Measurements from ENCODE around the gene MEF2B.
A peak's percentile ranks its signal among the peaks of the same experiment; 100 is the strongest.

The MEF2B gene

DNA sequence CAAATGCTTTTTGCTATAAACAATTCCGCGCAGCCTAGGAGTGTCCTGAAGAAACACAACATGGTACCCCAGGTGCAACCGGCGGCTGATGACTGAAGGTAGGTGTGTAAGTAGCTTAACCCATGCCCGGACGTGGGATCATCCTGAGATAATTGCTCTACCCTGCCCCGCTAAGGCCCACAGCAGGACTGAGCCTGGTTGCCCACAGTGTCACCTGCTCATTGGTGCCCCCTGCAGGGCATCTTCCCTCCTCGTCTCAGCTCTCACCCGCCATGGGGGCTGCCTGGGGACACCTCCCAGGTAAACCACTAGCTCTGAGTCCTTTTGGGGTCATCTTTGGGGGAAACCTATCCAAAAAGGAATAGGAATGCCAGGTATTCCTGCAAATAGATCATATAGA is 54.1 kb downstream of the MEF2B start:
- H3K27ac ChIP-seq (ENCODE audit: low read depth, low read length, poor library complexity, severe bottlenecking): no peak overlapping the region
- H3F3A ChIP-seq (ENCODE audit: insufficient read depth, low read length): no peaks in the 10 kb centered on the region
- no peak overlapping the region for H3K4me3 ChIP-seq (ENCODE audit: low read depth, low read length, poor library complexity, severe bottlenecking)
- TF ChIP-seq, protein P1, sequence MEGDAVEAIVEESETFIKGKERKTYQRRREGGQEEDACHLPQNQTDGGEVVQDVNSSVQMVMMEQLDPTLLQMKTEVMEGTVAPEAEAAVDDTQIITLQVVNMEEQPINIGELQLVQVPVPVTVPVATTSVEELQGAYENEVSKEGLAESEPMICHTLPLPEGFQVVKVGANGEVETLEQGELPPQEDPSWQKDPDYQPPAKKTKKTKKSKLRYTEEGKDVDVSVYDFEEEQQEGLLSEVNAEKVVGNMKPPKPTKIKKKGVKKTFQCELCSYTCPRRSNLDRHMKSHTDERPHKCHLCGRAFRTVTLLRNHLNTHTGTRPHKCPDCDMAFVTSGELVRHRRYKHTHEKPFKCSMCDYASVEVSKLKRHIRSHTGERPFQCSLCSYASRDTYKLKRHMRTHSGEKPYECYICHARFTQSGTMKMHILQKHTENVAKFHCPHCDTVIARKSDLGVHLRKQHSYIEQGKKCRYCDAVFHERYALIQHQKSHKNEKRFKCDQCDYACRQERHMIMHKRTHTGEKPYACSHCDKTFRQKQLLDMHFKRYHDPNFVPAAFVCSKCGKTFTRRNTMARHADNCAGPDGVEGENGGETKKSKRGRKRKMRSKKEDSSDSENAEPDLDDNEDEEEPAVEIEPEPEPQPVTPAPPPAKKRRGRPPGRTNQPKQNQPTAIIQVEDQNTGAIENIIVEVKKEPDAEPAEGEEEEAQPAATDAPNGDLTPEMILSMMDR (IDR thresholded peaks at IDR 0.05; ENCODE audit: low read length): peak; percentile 83
- no peak for TF ChIP-seq EZH2 (IDR thresholded peaks at IDR 0.05; ENCODE audit: borderline replicate concordance, low read length)
- no peaks in the 10 kb centered on the region for H3K9me2 ChIP-seq (ENCODE audit: low read depth, low read length)
- H3K36me3 ChIP-seq (ENCODE audit: insufficient read depth, low read length): peaks cover 23% of the 10 kb centered on the region
- H3K79me2 ChIP-seq (ENCODE audit: insufficient read depth, low read length): no peaks in the 10 kb centered on the region
- H3K4me1 ChIP-seq (ENCODE audit: insufficient read depth, low read length, severe bottlenecking): peaks cover under 1% of the 10 kb centered on the region
- no peak overlapping the region for H3K9ac ChIP-seq (ENCODE audit: low read length)
- H3K4me2 ChIP-seq (ENCODE audit: low read length): no peak overlapping the region
- H3K27me3 ChIP-seq (ENCODE audit: insufficient read depth, low read length): no peaks in the 10 kb centered on the region; the same call in 1 of the 2 replicates
- no peak overlapping the region for H2AFZ ChIP-seq (ENCODE audit: low read length)
- H4K20me1 ChIP-seq (ENCODE audit: insufficient read depth, low read length): no peaks in the 10 kb centered on the region
- no peaks in the 10 kb centered on the region for H3K9me3 ChIP-seq (ENCODE audit: low read length)

DNA sequence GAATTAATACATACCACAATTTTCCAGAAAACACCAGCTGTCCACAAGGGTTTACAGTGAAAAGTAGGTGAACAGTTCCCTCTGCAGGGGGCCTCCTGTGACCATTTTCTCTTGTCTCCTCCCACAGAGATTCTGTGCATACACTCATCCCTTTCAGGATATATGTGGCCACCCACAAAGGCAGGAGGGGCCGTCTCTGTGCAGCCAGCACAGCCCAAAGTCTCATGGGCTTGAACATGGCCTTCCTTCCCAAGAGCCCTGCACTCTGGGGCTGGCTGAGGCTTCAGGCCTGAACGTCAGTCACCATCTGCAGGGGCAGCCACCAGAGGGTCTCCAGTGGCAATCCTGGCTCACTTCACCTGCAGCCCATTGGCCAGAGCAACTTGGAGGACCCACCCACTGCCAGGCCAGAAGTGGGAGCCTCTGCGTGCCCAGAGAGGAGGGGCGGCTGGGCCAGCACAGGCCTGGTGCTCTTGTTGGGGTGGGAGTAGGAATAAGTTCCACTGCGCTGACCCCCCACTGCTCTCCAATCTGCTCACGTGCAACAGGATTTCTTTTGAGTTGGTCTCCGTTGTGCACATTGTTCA is 56.9 kb downstream of the MEF2B start:
- Histone ChIP-seq H3K4me3 (ENCODE audit: low read depth, low read length, poor library complexity, severe bottlenecking) (no peak overlapping the region), H3K27ac (ENCODE audit: low read depth, low read length, poor library complexity, severe bottlenecking) (no peak overlapping the region), H3K4me1 (ENCODE audit: insufficient read depth, low read length, severe bottlenecking) (peaks cover 9% of the 10 kb centered on the region), H4K20me1 (ENCODE audit: insufficient read depth, low read length) (no peaks in the 10 kb centered on the region), H3K9me3 (ENCODE audit: low read length) (no peaks in the 10 kb centered on the region), H3K36me3 (ENCODE audit: insufficient read depth, low read length) (no peaks in the 10 kb centered on the region), H3K79me2 (ENCODE audit: insufficient read depth, low read length) (no peaks in the 10 kb centered on the region), H2AFZ (ENCODE audit: low read length) (no peak overlapping the region), H3K9me2 (ENCODE audit: low read depth, low read length) (no peaks in the 10 kb centered on the region), H3F3A (ENCODE audit: insufficient read depth, low read length) (no peaks in the 10 kb centered on the region), H3K9ac (ENCODE audit: low read length) (no peak overlapping the region), H3K4me2 (ENCODE audit: low read length) (no peak overlapping the region), H3K27me3 (ENCODE audit: insufficient read depth, low read length) (no peaks in the 10 kb centered on the region; the same call in 1 of the 2 replicates)
- TF ChIP-seq, protein P1 (IDR thresholded peaks at IDR 0.05; ENCODE audit: low read length): peak; percentile 17; the same call in 1 of the 2 replicates
- no peak for TF ChIP-seq EZH2 (IDR thresholded peaks at IDR 0.05; ENCODE audit: borderline replicate concordance, low read length)

DNA sequence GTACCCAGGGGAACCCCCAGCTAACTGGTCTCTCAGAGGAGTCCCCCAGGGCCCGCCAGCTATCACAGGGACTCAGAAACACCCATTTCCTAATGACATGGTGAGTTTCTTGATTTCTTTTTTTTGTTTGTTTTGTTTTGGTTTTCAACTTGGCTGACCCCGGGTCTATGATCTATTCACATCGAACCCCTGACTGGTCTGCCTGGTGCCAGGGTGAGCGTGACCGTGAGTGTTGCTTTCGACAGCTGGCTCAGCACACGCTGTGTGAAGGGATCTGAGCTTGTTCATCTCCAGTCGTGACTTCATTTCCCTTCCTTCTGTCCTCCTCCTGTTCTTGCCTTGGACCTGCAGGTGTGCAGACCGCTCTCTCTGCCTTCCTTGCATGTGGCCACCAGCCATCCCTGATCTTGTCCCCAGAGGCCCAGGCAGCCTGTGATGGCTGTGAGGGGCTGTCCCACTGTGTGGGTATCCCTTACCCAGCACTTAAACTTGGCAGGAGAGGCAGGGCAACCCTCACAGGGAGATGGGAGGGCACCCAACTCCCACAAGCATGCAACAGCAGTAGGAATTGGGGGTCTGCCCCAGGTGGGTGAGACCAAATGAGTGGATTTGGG is 58.0 kb downstream of the MEF2B start:
- Histone ChIP-seq H3K9me3 (ENCODE audit: low read length) (no peaks in the 10 kb centered on the region), H3K36me3 (ENCODE audit: insufficient read depth, low read length) (no peaks in the 10 kb centered on the region; the same call in 1 of the 2 replicates), H3K4me2 (ENCODE audit: low read length) (no peak overlapping the region), H3K79me2 (ENCODE audit: insufficient read depth, low read length) (no peaks in the 10 kb centered on the region), H3K4me1 (ENCODE audit: insufficient read depth, low read length, severe bottlenecking) (peaks cover 9% of the 10 kb centered on the region), H4K20me1 (ENCODE audit: insufficient read depth, low read length) (no peaks in the 10 kb centered on the region), H2AFZ (ENCODE audit: low read length) (no peak overlapping the region), H3K9ac (ENCODE audit: low read length) (no peak overlapping the region), H3K27me3 (ENCODE audit: insufficient read depth, low read length) (no peaks in the 10 kb centered on the region; the same call in 1 of the 2 replicates), H3K4me3 (ENCODE audit: low read depth, low read length, poor library complexity, severe bottlenecking) (no peak overlapping the region), H3K9me2 (ENCODE audit: low read depth, low read length) (no peaks in the 10 kb centered on the region), H3K27ac (ENCODE audit: low read depth, low read length, poor library complexity, severe bottlenecking) (no peak overlapping the region), H3F3A (ENCODE audit: insufficient read depth, low read length) (no peaks in the 10 kb centered on the region)
- TF ChIP-seq EZH2 (IDR thresholded peaks at IDR 0.05; ENCODE audit: borderline replicate concordance, low read length): no peak
- TF ChIP-seq, protein P1 (IDR thresholded peaks at IDR 0.05; ENCODE audit: low read length): no peak

Data from OCI-LY1 (cell line).